Ovary (tissue), 9 donors: ENCODE measurements around the gene MRTFA. TPM values are rescaled to one million over a fixed set of nuclear protein-coding genes. Genes with fewer than 3 reads are reported as not detected.

Experiments used
- DNase-seq, 5 donors: peaks; one replicate each; pipeline ENCODE4 v3.0.0-alpha.2; 2019 to 2020
- H3K27ac ChIP-seq, 2 donors: fragments of 200-600 bp; one replicate each; pipeline versions ENCODE4 v1.5.1 to v1.8.0; 2019 to 2022
- H3K27me3 ChIP-seq: fragments of 200-600 bp; one replicate; pipeline ENCODE4 v1.8.0; 2022
- H3K36me3 ChIP-seq: fragments of 200-600 bp; sonication (generic); one replicate; pipeline ENCODE4 v1.5.1; 2019
- H3K4me1 ChIP-seq: one replicate; pipeline ENCODE4 v1.8.1; 2013; ENCODE audit warnings: mild to moderate bottlenecking, moderate library complexity; ENCODE audit not compliant: insufficient read depth
- H3K4me3 ChIP-seq: fragments of 200-600 bp; sonication (generic); one replicate; pipeline ENCODE4 v1.5.1; 2017
- H3K9me3 ChIP-seq, 2 donors: fragments of 200-600 bp in 1 of 2; sonication (generic) in 1 of 2; one replicate each; pipeline versions ENCODE4 v1.5.1 to v1.8.1; 2013 to 2019; ENCODE audit warnings: mild to moderate bottlenecking in 1 of 2, moderate library complexity in 1 of 2
- EP300 ChIP-seq: sonication (generic); formaldehyde crosslinking; IDR thresholded peaks from one replicate; pipeline ENCODE4 v1.6.1; 2017; ENCODE audit warnings: antibody characterized with exemption
- POLR2A ChIP-seq: fragments of 450-650 bp; IDR thresholded peaks from one replicate; pipeline ENCODE4 v1.6.1; 2017; ENCODE audit warnings: antibody characterized with exemption, mild to moderate bottlenecking, moderate library complexity
- WGBS, 3 donors: extraction: QIAGEN DNeasy Blood & Tissue Kit in 1 of 3; methylation state at CpG; one replicate each; pipeline versions ENCODE4 v1.1.5 to v1.1.7; 2013 to 2017; 5-methylcytosine and 5-hydroxymethylcytosine counted together
- intact Hi-C, 4 donors: fragments of 100-400 bp; cut with DNase I; formaldehyde crosslinking; loops; one replicate each; pipeline versions ENCODE4 v1.11.0 to v1.15.1; 2022 to 2023
- polyA plus RNA-seq, 2 donors: library from polyadenylated mRNA; stranded (reverse); fragments of 200-250 nt in 1 of 2; fragments of 350-450 nt in 1 of 2; fragmentation: Illumina TruSeq in 1 of 2; extraction: RNeasy Lipid Tissue Mini Kit (QIAGEN cat#74804) in 1 of 2; gene quantifications; one replicate each; pipeline ENCODE4 v1.2.3, GENCODE V29; 2013 to 2014
- total RNA-seq, 7 donors: library from RNA; depleted of rRNA in 2 of 7; stranded (reverse); fragments of >200 nt in 2 of 7; fragmentation: NEBNext Ultra II Directional in 3 of 7; extraction: Animal tissue kit (Norgen Biotek cat#: 25700) in 3 of 7; gene quantifications; one replicate each; pipeline versions ENCODE4 v1.1.0 to v1.2.4, GENCODE V29; 2016 to 2023
- TF ChIP-seq, protein P1 (sequence below), 3 donors: fragments of 450-650 bp in 2 of 3; fragments of 200-600 bp in 1 of 3; IDR thresholded peaks; one replicate each; pipeline versions ENCODE4 v1.5.1 to v1.8.0; 2016 to 2022; ENCODE audit warnings: antibody characterized with exemption in 3 of 3, mild to moderate bottlenecking in 1 of 3
- donor health status: DM: no; HTN: no; CAD: no; lungs with moderate emphysema.
- donor health status: DM: no; HTN: no; CAD: no.
- donor health status: Bipolar disorder and iron deficiency.
- donor health status: DM: yes; HTN: yes; CAD: no.
- donor health status: DM: no; HTN: no; CAD: no.
- donor health status: DM: yes; HTN: yes; CAD: no.

Gene MRTFA
- total and polyA plus RNA-seq, 9 donors, result 15.4 to 59.7 (median 54.9) TPM

- no peaks in the 10 kb centered on the region for H3K36me3 ChIP-seq
Measured at GRCh38 chr22:40417881-40418280, 218.6 kb downstream of the MRTFA start.

GRCh38 chr22:40417041-40417440 is 219.5 kb downstream of the MRTFA start:
- no peak overlapping the region for H3K4me3 ChIP-seq
- H3K27me3 ChIP-seq, result no peaks in the 10 kb centered on the region
- DNase-seq, result no peak
- no peak for TF ChIP-seq EP300
- no peak for TF ChIP-seq POLR2A
- TF ChIP-seq, protein P1, sequence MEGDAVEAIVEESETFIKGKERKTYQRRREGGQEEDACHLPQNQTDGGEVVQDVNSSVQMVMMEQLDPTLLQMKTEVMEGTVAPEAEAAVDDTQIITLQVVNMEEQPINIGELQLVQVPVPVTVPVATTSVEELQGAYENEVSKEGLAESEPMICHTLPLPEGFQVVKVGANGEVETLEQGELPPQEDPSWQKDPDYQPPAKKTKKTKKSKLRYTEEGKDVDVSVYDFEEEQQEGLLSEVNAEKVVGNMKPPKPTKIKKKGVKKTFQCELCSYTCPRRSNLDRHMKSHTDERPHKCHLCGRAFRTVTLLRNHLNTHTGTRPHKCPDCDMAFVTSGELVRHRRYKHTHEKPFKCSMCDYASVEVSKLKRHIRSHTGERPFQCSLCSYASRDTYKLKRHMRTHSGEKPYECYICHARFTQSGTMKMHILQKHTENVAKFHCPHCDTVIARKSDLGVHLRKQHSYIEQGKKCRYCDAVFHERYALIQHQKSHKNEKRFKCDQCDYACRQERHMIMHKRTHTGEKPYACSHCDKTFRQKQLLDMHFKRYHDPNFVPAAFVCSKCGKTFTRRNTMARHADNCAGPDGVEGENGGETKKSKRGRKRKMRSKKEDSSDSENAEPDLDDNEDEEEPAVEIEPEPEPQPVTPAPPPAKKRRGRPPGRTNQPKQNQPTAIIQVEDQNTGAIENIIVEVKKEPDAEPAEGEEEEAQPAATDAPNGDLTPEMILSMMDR (IDR thresholded peaks at IDR 0.05), result no peak
- H3K27ac ChIP-seq, result no peak overlapping the region
- WGBS, 3 donors, result 93 to 94% (median 93%) methylated on average over 8 of the region's 8 CpGs
- H3K4me1 ChIP-seq, result peaks cover 2% of the 10 kb centered on the region
- intact Hi-C loops, result no loop called here
- H3K9me3 ChIP-seq, result no peaks in the 10 kb centered on the region
- no peaks in the 10 kb centered on the region for H3K36me3 ChIP-seq

More at GRCh38 chr22:40417881-40418280, 218.6 kb downstream of the MRTFA start:
- H3K27me3 ChIP-seq, result no peaks in the 10 kb centered on the region
- intact Hi-C loops, result no loop called here
- no peak overlapping the region for H3K4me3 ChIP-seq
- H3K9me3 ChIP-seq, result no peaks in the 10 kb centered on the region
- H3K27ac ChIP-seq, result no peak overlapping the region
- H3K4me1 ChIP-seq, result peaks cover 2% of the 10 kb centered on the region
- TF ChIP-seq EP300 (no peak), POLR2A (no peak)
- TF ChIP-seq, protein P1 (IDR thresholded peaks at IDR 0.05), result no peak
- DNase-seq, result no peak
- WGBS, 3 donors, result 88 to 95% (median 91%) methylated on average over 5 of the region's 5 CpGs

DNA sequence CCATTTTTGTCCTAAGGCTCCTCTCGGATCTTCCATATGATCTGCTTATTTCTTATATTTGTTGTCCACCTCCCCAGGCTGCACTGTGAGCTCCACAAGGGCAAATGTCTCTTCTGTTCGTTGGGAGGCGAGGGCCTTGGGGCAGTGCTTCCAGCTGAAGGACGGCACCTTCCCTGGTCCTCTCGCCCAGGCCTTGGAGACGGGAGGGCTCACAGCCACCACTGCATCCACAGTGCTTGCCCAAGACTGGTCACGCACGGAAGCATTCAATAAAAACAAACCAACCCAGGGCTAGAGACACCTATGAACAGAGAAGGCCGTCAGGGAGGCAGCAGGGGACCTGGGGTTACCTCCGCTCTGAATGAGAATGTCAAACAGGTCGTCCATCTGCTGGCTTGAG is 219.9 kb downstream of the MRTFA start:
- no peaks in the 10 kb centered on the region for H3K9me3 ChIP-seq
- H3K27ac ChIP-seq, result no peak overlapping the region
- intact Hi-C loops, result no loop called here
- DNase-seq, result no peak
- H3K4me1 ChIP-seq, result peaks cover 2% of the 10 kb centered on the region
- no peaks in the 10 kb centered on the region for H3K27me3 ChIP-seq
- 90 to 93% (median 92%) methylated on average over 11 of the region's 11 CpGs for WGBS, 3 donors
- H3K4me3 ChIP-seq, result no peak overlapping the region
- no peaks in the 10 kb centered on the region for H3K36me3 ChIP-seq
- TF ChIP-seq, protein P1 (IDR thresholded peaks at IDR 0.05), result no peak
- TF ChIP-seq POLR2A (no peak), EP300 (no peak)

GRCh38 chr22:40416267-40416570 is 220.3 kb downstream of the MRTFA start:
- Histone ChIP-seq H3K36me3 (no peaks in the 10 kb centered on the region), H3K4me1 (peaks cover 2% of the 10 kb centered on the region), H3K27ac (no peak overlapping the region), H3K4me3 (no peak overlapping the region), H3K27me3 (no peaks in the 10 kb centered on the region), H3K9me3 (no peaks in the 10 kb centered on the region)
- TF ChIP-seq, protein P1 (IDR thresholded peaks at IDR 0.05), result no peak
- TF ChIP-seq POLR2A (no peak), EP300 (no peak)
- WGBS, 3 donors, result 93% methylated on average over 10 of the region's 10 CpGs
- DNase-seq, result no peak
- intact Hi-C loops, result no loop called here
